ENCODE data around the gene RBMS1.

DNA sequence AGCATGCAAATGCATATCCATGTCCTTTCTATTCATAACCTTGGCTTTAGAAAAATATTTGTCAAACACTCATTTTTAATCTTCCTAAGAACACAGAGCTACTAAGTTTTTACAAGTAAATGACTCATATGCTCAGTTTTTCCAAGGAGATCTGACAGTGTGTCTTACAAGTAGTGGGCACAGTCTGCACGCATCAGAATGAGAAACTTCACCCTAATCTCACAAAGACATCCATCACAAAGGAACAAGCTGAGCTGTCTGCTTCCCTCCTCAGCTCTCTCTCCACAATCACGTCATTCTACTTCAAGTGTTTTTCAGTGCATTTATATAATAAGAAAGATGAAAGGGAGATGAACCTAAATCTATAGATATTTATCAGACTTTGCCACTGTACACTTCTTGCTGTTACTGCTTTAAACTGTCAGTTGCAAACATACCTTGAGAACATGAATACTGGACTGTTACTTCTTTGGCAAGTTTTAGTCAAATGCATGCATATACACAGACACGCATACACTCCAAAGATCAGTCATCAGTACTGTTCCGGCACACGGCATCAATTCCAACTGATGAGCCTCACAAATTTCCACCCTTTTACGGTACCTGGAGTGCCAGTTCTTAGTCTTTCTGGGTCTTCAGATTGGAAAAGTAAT is 75.7 kb downstream of the RBMS1 start:
- TF ChIP-seq, protein P1, sequence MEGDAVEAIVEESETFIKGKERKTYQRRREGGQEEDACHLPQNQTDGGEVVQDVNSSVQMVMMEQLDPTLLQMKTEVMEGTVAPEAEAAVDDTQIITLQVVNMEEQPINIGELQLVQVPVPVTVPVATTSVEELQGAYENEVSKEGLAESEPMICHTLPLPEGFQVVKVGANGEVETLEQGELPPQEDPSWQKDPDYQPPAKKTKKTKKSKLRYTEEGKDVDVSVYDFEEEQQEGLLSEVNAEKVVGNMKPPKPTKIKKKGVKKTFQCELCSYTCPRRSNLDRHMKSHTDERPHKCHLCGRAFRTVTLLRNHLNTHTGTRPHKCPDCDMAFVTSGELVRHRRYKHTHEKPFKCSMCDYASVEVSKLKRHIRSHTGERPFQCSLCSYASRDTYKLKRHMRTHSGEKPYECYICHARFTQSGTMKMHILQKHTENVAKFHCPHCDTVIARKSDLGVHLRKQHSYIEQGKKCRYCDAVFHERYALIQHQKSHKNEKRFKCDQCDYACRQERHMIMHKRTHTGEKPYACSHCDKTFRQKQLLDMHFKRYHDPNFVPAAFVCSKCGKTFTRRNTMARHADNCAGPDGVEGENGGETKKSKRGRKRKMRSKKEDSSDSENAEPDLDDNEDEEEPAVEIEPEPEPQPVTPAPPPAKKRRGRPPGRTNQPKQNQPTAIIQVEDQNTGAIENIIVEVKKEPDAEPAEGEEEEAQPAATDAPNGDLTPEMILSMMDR (IDR thresholded peaks at IDR 0.05): no peak
- TF ChIP-seq POLR2AphosphoS5 (IDR thresholded peaks at IDR 0.05; ENCODE audit: insufficient read depth in 1 of 2, low read depth in 1 of 2): no peak

All from vagina (tissue), 2 donors.